KMS-11 (cell line): ENCODE measurements around the gene WIZ.

Source experiments
- H2AFZ ChIP-seq: fragments of 200-600 bp; sonication (generic); 2 replicates; pipeline ENCODE4 v1.6.1; 2016; ENCODE audit warnings: antibody characterized with exemption, mixed run types, low read depth
- H3K27ac ChIP-seq: fragments of 200-600 bp; sonication (generic); 2 replicates; pipeline ENCODE4 v1.6.1; 2016; ENCODE audit warnings: mild to moderate bottlenecking, mixed run types
- H3K27me3 ChIP-seq: fragments of 200-600 bp; sonication (generic); 2 replicates; pipeline ENCODE4 v1.6.1; 2017; ENCODE audit warnings: mild to moderate bottlenecking, low read depth, mixed run types, moderate library complexity; ENCODE audit not compliant: insufficient read depth
- H3K36me3 ChIP-seq: fragments of 200-600 bp; sonication (generic); 2 replicates; pipeline ENCODE4 v1.6.1; 2017; ENCODE audit warnings: mild to moderate bottlenecking, mixed run types; ENCODE audit not compliant: insufficient read depth
- H3K4me1 ChIP-seq: fragments of 200-600 bp; sonication (generic); 2 replicates; pipeline ENCODE4 v1.6.1; 2016; ENCODE audit warnings: mild to moderate bottlenecking, low read depth, mixed run types; ENCODE audit not compliant: poor library complexity, severe bottlenecking
- H3K4me2 ChIP-seq: fragments of 200-600 bp; sonication (generic); 2 replicates; pipeline ENCODE4 v1.7.0; 2016; ENCODE audit warnings: mild to moderate bottlenecking, mixed run types
- H3K4me3 ChIP-seq: fragments of 200-600 bp; sonication (generic); IDR thresholded peaks from 2 replicates; pipeline ENCODE4 v1.6.1; 2017; ENCODE audit warnings: low read depth, low read length, mixed read lengths; ENCODE audit not compliant: insufficient read depth
- H3K79me2 ChIP-seq: fragments of 200-600 bp; sonication (generic); 2 replicates; pipeline ENCODE4 v1.6.1; 2016; ENCODE audit warnings: low read depth, mixed run types; ENCODE audit not compliant: insufficient read depth
- H3K9ac ChIP-seq: fragments of 200-600 bp; sonication (generic); 2 replicates; pipeline ENCODE4 v1.6.1; 2016; ENCODE audit warnings: mild to moderate bottlenecking, mixed run types
- H4K20me1 ChIP-seq: fragments of 200-600 bp; sonication (generic); 2 replicates; pipeline ENCODE4 v1.6.1; 2016; ENCODE audit warnings: mild to moderate bottlenecking, mixed run types; ENCODE audit not compliant: insufficient read depth
- CTCF ChIP-seq: fragments of 200-600 bp; sonication (generic); conservative IDR thresholded peaks from 2 replicates; pipeline ENCODE4 v1.6.1; 2017; ENCODE audit warnings: low read depth, mild to moderate bottlenecking, antibody characterized with exemption, low read length, moderate library complexity, mixed read lengths

Gene WIZ

GRCh38 chr19:15421721-15422260 lies 28.0 kb downstream of the WIZ start:
- no peak for TF ChIP-seq CTCF
- no peaks in the 10 kb centered on the region; the same call in 1 of the 2 replicates for H3K36me3 ChIP-seq
- H3K4me1 ChIP-seq = peaks cover 15% of the 10 kb centered on the region
- H3K27ac ChIP-seq = no peak overlapping the region
- no peak overlapping the region for H3K4me3 ChIP-seq
- no peak overlapping the region for H3K9ac ChIP-seq
- no peak overlapping the region for H2AFZ ChIP-seq
- no peaks in the 10 kb centered on the region for H3K27me3 ChIP-seq
- no peaks in the 10 kb centered on the region for H4K20me1 ChIP-seq
- peaks cover 19% of the 10 kb centered on the region for H3K79me2 ChIP-seq
- no peak overlapping the region for H3K4me2 ChIP-seq

DNA sequence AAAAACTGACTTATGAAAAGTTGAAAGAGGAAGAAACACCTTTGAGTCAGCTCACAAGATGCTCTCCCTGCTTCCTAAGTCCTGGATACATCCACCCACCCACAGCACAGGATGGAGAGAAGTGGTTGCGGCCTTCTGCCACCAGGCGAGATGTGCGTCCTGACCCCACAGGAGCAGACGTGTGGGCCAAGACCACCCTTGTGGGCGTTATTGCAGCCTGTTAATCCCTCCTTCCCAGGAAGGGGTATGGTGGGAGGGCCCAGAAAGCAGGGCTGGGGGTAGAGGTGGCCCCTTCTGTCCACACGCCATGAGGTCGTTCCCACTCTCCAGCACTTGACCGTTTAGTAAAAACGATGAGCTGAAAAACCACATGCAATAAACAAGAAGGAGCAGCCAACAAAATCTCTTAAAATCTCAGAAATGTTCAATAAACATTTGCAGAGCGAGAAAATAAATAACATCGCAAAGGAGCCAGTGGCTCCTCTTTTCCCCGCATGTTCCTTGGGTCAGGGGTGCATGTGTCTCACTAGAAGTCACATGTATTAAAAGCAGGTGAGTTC lies 28.5 kb downstream of the WIZ start:
- H4K20me1 ChIP-seq = no peaks in the 10 kb centered on the region
- no peaks in the 10 kb centered on the region for H3K27me3 ChIP-seq
- no peak overlapping the region for H2AFZ ChIP-seq
- peaks cover 25% of the 10 kb centered on the region for H3K79me2 ChIP-seq
- no peak overlapping the region for H3K4me3 ChIP-seq
- no peaks in the 10 kb centered on the region; the same call in 1 of the 2 replicates for H3K36me3 ChIP-seq
- TF ChIP-seq CTCF = no peak
- H3K4me1 ChIP-seq = peaks cover 16% of the 10 kb centered on the region
- no peak overlapping the region for H3K4me2 ChIP-seq
- no peak overlapping the region for H3K9ac ChIP-seq
- H3K27ac ChIP-seq = no peak overlapping the region

DNA sequence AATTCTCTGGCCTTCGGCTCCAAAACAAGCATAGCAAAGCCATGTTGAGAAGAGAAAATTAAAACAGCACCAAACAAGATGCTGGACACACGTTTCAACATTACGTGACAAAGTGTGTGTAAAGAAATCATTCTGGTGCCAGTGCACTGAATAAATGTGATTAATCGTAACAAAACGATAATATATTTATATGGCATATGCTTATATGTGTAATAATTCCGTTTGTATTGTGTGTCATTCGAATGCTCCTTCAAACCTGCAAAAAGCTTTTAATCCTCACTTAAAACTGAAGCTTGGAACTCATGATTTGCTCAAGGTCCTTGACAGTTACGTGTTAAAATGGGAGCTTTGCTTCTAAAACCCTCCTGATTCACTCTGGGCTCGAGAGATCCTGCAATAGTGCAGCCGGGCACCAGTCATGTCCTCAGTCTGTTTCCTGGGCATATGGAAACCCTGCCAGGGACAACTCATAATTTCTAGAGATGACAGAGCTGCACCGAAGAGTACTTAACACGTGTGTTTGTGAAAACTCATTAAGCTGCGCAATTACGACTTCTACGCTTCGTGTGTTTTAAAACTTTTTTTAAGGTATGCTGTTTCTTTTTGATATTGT lies 30.2 kb downstream of the WIZ start:
- Histone ChIP-seq H3K4me2 (peak overlapping the region; percentile 53), H2AFZ (no peak overlapping the region), H3K79me2 (peaks cover 42% of the 10 kb centered on the region), H3K27me3 (no peaks in the 10 kb centered on the region), H4K20me1 (no peaks in the 10 kb centered on the region), H3K4me3 (no peak overlapping the region), H3K36me3 (no peaks in the 10 kb centered on the region), H3K9ac (no peak overlapping the region), H3K4me1 (peaks cover 21% of the 10 kb centered on the region), H3K27ac (no peak overlapping the region)
- TF ChIP-seq CTCF = peak; percentile 41; the same call in 1 of the 2 replicates

DNA sequence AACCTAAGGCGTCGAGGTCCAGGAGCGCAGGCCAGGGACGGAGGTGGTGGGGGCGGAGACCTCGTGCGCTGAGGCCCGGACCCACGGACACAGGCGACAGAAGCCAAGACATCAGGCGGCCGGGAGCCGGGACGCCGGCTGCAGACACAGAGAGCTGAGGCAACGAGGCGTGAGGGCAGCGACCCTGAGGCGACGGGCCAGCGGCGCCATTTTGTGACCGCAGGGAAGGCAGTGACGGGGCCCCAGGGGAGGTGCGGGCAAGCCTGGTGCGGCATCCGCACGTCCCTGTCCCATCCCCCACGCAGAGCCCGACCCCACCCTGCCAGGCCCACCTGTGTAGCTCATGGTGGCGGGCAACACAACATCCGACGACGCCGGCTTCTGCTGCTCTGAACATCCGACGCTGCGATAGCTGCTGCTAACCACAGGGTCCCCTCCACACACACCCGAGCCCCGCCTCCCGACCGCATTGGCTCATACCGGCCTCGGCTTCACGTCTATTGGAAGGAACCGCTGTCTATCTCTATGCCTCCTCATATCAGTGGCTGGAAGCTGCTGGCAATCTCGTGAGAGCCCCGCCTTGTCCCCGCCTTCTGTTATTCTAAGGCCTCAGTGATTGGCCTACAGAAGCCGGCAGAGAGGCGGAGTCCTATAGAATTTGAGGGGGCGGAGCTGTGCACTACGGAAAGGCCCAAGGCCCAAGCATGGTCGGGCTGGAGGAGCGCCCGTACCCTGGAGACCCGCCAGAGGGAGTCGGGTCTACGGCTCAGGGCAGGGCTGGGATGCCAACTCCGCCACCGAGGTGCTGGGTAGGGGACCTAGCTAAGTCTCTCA lies 31.0 kb downstream of the WIZ start, which contains the start of gene AKAP8L:
AKAP8L (minus strand) TSS at position 410 of the 834 bp plus-strand sequence; CDS start at position 345, 65 bp downstream.
- H3K36me3 ChIP-seq = no peaks in the 10 kb centered on the region
- H3K27ac ChIP-seq = peak within 1 kb of the TSS; percentile 60
- peak within 1 kb of the TSS; percentile 93 for H3K9ac ChIP-seq

More for the DNA sequence above, 31.0 kb downstream of the WIZ start, which contains the start of gene AKAP8L:
- TF ChIP-seq CTCF = peak; percentile 55; the same call in 1 of the 2 replicates
- Histone ChIP-seq H3K27me3 (no peaks in the 10 kb centered on the region), H3K4me2 (peak within 1 kb of the TSS; percentile 99), H3K4me3 (no peak within 1 kb of the TSS), H2AFZ (peak within 1 kb of the TSS; percentile 44; the same call in 1 of the 2 replicates), H3K4me1 (peaks cover 25% of the 10 kb centered on the region), H4K20me1 (no peaks in the 10 kb centered on the region), H3K79me2 (peaks cover 49% of the 10 kb centered on the region)
